Suppressor macrophage (primary cell): Measurements from ENCODE around the gene TAF10.

Experiments used
- DNase-seq, 4 experiments: peaks; one replicate each; pipeline ENCODE4 v3.0.0-alpha.2; 2020 to 2022
- total RNA-seq, 17 experiments: gene quantifications; one replicate each; lab custom pipeline; 2026; ENCODE audit warnings: mixed read lengths in 6 of 17, inconsistent platforms in 3 of 17; lab: John Stamatoyannopoulos, UW

The TAF10 gene
- 2.0 to 9.9 (median 3.9) reads per million in 17 experiments for total RNA-seq

- DNase-seq = peak; percentile 98 to 99 (median 99)
Observed at GRCh38 chr11:6612213-6613041, at the start of gene TAF10. TSS of gene TAF10 (minus strand) at chr11:6612216. CDS start at chr11:6612189, 27 bp downstream.

DNA sequence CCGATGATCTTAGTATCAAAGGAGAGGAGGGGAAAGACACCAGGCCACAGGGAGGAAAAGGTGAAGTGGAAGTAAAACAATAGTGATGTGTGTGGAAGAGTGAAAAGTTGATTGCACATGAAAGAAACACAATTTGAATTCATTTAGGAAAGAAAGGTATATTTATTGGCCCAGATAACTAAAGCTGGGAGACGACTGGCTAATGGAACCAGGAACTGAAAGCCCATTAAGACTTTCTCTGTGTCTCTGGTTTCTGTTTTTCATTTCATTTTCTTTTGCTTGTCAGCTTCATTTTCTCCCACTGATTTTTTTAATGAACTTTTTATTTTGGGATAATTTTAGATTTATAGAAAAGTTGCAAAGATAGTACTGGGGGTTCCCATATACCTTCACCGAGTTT lies 48.7 kb upstream of the TAF10 start:
- no peak for DNase-seq

DNA sequence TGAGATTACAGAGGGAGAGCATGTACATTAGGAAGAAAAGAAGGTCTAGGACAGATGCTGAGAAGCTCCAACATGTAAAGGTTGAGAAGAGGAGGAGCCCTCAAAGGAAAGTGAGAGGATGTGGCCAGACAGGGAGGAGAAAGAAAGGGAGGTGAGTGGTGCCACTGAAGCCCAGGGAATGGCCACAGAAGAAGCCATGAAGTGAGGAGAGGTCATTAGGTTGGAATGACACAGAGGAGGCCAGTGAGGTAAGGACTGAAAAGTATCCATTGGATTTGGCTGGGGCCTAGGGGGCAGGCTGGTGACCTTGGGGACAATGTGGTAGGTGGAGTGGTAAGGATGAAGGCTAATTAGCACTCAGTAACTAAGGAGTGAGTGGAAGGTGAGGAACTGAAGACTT lies 46.6 kb upstream of the TAF10 start:
- no peak for DNase-seq

DNA sequence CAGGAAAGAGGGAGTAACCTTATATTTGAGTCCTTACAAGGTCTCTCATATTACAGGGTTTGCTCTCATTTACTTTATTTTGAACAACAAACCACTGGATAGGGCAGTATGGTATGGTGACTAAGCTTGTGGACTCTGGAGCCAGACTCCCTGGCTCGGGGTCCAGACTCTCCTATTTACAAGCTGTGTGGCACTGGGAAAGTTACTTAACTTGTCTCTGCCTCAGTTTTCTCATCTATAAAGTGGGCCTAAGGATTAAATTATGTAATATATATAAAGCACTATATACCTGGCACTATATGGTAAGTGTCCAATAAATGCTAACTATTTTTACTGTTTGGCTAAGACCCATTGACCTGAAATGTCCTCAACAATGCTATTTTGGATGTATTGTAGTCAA lies 45.3 kb upstream of the TAF10 start:
- no peak for DNase-seq

DNA sequence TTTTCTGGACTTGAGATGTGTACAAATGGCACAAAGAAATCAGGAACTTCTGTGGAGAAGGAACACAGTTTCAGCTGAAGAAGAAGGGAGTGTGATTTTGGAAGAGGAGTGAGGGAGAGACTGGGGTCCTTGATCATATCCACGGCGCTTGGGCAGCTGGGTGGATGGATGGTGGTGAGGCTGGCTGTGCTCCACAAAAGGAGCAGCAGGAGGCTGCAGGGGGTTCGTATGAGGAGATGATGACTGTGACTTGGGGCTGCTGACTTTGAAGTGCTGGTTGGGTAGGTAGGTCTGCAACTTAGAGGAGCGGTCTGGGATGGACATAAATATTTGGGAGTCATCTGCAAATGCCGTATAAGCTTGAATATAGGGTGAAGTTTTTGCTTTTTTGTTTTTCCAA lies 44.9 kb upstream of the TAF10 start:
- DNase-seq = no peak

DNA sequence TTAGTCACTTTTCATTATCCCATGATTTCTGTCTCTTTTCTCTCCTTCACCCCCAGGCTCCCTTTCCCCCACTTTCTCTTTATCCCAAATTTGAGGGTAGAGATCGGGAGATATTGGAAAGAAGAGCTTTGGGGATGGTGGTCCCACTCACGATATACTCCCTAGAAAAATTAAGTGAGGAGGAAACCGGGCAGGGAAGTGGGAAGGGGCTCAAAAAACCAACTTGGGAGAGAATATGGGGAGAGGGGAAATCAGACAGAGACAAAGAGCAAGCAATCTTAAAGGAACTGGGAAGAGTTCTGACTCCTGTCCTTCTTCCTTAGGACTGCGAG lies 44.5 kb upstream of the TAF10 start:
- DNase-seq = no peak

DNA sequence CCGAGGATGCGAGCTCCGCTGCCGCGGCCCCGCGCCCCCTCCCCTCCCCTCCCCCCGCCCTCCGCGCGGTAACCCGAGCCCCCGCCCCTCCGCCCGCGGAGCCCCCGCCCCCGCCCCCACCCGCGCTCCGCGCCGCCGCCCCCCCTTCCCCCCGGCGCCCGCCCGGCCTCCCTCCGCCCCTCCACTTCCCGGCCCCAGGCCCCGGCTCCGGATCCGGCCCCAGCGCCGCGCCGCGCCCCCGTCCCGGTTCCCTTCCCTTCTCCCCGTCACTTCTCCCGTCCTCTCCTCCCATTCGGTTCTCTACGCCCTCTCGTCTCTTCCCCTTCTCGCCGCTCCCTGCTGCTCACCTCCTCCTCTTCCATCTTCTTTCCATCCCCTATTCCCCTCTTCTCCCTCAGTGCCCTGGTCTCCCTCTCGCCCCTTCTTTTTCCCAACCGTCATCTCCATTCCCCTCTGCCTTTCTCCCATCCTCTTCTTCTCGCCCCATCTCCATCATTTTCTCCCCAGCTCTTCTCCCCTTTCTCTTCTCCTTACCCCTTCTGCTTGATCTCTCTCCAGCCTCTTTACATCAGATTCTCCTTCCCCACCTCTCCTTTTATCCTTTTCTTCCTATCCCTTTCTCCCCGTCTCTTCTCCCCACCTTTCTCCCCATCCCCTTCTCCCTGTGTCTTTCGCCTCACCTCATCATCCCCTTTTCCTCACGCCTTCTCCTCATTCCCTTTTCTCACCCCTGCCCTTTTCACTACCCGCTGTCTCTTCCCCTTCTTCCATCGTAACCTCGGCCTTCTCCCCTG lies 44.0 kb upstream of the TAF10 start, which contains the start of gene DCHS1:
Gene DCHS1, minus strand, starts transcription at position 20 of the 794 bp plus-strand sequence. CDS start 14,196 bp downstream, outside the sequence.
- peak in 3 of 4 experiments; percentile 20 to 49 (median 41) for DNase-seq

- DNase-seq = peak in 3 of 4 experiments; percentile 21 to 48 (median 31)
Observed at GRCh38 chr11:6655020-6655789, 43.2 kb upstream of the TAF10 start.

DNA sequence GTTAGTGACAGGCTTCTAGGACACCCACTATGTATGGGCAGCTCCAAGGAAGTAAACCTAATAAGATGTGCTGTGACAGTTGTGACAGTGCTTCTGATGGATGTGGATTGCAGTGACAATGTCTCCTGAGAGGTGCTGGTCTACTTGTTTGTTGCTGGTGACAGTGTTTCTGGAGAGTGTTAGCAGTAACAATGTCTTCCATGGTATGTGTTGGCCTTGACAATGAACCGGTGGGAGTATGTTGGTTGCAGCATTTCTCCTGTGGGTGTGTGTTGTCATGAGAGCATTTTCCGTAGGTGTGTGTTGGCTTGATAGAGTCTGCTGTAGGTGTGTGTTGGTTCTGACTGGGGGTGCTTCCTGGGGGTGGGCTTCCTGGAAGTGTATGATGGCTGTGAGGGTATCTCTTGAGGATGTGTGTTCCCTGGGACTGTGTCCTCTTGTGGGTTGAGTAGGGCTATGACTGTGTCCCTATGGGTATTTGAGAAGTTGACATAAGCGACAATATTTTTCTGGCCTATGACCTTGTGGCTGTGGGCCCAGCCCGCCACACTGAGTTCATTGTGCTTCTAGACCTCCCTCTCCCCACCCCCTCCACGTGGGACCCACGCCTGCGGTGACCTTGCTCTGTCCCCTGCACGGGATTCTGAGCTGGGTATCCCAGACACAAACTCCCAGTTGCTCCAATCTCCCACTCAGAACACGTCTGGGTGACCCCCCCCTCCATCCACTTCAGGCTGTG lies 42.4 kb upstream of the TAF10 start:
- DNase-seq = peak in 2 of 4 experiments; percentile 23 to 27

GRCh38 chr11:6653656-6654055 lies 41.6 kb upstream of the TAF10 start:
- no peak for DNase-seq

DNA sequence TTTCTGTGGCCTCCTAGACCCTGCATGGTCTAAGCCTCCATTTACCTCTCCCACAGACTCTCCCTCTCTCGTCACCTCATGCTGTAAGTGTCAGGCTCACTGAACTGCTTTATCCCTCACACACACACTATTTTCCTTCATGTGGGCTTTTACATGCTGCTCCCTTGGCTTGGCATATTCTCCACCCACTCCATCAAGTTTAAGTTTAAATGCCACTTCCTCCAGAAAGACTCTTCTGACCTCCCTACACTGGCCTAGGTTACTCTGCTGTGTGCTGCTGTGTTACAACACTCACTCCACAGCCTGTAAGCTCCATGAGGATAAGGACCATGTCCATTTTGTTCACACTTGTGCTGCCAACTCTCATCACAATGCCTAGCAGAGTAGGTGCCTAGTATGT lies 41.1 kb upstream of the TAF10 start:
- DNase-seq = peak; percentile 51 to 74 (median 64)

- peak in 3 of 4 experiments; percentile 16 to 52 (median 37) for DNase-seq
Observed at GRCh38 chr11:6652182-6652581, 40.2 kb upstream of the TAF10 start.

DNA sequence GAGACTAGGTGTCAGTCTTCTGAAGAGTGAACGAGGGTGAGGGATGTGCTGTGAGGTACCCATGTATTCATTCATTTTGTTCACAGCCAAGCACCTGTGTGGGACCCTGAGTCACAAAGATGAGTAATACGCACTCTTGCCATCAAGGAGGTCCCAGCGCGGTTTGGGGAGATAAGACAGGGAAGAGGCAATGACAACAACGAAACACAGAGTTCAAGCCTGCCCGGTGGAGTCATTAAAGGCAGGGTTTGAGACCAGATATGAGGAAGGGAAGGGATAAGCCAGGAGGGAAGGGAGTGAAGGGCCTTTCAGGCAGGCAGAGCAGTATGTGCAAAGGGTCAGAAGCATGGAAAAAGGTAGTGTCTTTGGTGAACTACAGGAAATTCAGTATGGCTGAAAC lies 39.0 kb upstream of the TAF10 start:
- no peak for DNase-seq

- DNase-seq = no peak
Observed at GRCh38 chr11:6650104-6650503, 38.1 kb upstream of the TAF10 start.

DNA sequence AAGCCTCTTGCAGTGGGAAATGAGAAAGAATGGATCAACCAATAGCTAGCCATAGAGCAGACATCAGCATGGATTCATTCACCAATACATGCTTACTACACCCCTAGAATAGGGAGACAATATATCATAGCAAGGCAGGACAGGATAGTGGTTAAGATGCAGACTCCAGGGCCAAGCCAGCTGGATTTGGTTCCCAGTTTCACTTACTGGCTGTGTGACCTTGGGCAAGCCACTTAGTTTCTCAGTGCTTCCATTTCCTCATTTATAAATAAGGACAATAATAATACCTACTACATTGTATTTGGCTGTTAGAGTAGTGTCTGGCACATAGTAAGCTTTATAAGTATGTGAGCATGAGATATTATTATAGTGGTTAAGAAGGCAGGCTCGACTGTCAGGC lies 36.5 kb upstream of the TAF10 start:
- peak; percentile 52 to 76 (median 68) for DNase-seq

DNA sequence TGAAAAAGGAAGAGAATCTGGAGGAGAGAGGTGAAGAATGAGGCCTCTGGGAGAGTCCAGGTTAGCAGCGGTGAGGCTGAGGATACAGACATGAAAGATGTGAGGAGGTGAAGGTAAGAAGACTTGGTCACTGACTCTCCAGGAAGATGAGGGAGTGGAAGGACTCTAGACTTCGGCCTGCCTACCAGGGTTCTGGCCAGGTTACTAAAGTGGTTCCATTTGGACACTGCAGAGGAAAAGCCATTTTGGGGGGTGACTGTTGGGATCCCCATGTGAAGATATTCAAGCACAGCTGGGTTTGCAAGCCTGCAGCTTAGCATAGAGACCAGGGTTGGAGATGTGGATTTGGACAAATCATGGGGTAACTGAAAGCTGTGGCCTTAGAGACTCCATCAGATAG lies 35.8 kb upstream of the TAF10 start:
- DNase-seq = no peak

DNA sequence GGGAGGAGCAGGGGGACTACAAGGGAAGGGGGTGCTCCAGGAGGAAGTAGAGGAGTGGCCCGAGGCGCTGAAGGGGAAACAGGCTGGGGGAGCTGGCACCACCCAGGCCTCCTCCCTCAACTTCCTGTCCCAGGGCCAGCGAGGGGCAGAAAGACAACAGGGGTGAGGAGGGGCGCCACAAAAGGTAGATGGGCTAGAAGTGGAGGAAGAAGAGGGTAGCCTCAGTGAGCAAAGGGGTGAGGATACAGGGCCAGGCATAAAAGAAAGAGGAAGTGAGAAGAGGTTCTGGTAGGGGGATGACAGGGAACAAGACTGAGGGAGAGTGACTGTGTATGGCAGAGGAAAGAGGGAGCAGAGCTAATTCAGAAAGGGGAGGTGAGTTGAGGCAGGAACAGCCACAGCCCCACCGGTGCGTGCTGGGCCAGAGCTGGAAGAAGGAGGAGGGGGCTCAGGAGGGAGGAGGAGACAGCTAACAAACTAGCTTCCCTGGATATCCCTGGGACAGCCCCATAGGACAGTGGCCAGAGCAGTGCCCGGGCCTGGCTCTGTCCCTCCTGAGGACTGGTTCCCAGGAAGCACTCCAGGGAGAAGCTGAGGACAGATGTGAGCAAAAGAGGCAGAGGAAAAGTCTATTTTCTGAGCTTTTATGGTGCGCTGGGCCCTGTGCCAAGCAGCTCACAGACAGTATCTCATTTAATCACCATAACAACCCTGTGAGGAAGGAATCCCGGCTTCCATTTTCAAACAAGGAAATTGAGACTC lies 35.1 kb upstream of the TAF10 start:
- DNase-seq = peak; percentile 31 to 64 (median 57)

DNA sequence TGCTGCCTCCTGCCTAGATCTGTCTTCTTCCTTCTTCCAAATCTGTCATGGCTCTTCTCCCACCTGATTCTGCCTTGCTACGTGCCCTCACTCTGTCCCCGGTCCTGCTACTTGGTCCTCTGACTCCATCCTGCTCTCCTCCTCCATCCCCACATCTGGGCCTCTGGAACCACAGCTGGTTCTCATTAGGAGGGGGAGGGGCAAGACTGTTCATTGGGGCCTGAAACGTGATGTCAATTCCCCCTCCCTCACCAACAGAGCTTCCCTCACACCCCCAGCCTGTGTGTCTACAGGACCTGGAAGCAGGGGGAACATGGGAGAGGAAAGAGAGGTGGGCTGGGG lies 34.5 kb upstream of the TAF10 start:
- no peak for DNase-seq

GRCh38 chr11:6646071-6646470 lies 34.1 kb upstream of the TAF10 start:
- DNase-seq = peak; percentile 45 to 69 (median 64)

DNA sequence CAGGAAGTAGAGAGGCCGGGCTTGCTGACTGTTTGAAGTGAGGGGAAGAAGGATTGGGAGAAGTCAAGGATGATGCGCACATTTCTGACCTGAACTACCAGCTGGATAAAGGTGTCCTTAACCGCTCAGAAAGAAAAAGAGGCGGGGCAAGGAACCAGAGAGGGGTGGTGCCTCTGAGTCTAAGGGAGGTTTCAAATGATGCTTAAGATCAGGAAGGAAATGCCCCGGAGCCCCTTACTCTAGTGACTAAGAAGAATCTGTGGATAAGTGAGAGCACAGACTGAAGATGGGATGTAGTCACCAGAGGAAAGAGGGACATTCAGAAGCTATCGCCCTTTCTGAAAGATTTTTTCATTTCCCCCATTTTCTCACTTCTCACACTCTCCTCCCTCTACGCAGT lies 30.9 kb upstream of the TAF10 start:
- DNase-seq = no peak

DNA sequence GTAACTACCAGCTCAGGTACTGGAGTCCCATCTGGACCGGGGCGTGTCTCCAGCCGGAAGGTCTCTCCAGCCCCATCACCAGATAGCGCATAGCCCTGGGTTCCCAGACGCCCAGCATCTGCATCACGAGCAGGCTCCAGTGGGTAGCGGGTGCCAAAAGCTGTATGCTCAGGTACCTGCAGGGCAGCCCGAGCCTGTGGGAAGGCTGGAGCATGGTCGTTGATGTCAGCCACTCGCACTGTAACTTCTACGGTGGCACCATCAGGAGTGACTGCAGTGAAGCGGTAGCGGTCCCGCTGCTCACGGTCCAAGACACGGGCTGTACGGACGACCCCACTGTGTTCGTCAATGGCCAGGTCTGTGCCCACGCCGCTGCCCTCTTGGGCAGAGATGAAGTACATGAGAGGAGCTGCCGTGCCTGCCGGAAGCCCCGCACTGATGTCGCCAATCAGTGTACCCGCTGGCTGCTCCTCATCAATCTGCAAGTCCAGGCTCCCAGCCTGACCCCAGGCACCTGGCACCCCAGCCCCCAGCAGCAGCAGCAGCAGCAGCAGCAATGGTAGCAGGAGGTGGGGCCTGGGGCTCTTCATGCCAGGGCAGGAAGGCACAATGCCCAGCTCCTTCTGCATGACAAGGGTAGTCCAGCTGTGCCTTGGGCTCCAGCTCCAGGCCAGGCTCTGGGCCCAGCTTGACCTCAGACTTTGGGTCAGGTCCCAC lies 29.1 kb upstream of the TAF10 start:
- no peak for DNase-seq
